Mononuclear cell (primary cell): Measurements from ENCODE around the gene DOK1. TPM values are rescaled to one million over a fixed set of nuclear protein-coding genes. Genes with fewer than 3 reads are reported as not detected.

ENCODE experiments used
- H3K27me3 ChIP-seq: 2 replicates; pipeline ENCODE4 v1.6.0; 2011; ENCODE audit warnings: low read length, control low read depth; ENCODE audit not compliant: insufficient read depth
- H3K4me1 ChIP-seq: 2 replicates; pipeline ENCODE4 v1.5.1; 2011; ENCODE audit warnings: mild to moderate bottlenecking, low read length, control low read depth; ENCODE audit not compliant: insufficient read depth
- H3K4me3 ChIP-seq: 2 replicates; pipeline ENCODE4 v1.5.1; 2011; ENCODE audit warnings: mild to moderate bottlenecking, low read length, moderate library complexity
- H3K9me3 ChIP-seq: 2 replicates; pipeline ENCODE4 v1.5.1; 2011; ENCODE audit warnings: low read depth, mild to moderate bottlenecking, control low read depth, low read length
- total RNA-seq: library from RNA; depleted of rRNA; stranded (reverse); fragments of >200 nt; gene quantifications from one replicate; pipeline ENCODE4 v1.2.3, GENCODE V29; 2012

Gene DOK1
- total RNA-seq, 1 donor = 2.9 TPM

GRCh38 chr2:74566754-74567085 lies 12.2 kb downstream of the DOK1 start:
- H3K4me1 ChIP-seq = peaks cover 45% of the 10 kb centered on the region
- H3K9me3 ChIP-seq = no peaks in the 10 kb centered on the region
- no peaks in the 10 kb centered on the region for H3K27me3 ChIP-seq
- no peak overlapping the region for H3K4me3 ChIP-seq

GRCh38 chr2:74567881-74568280 lies 13.4 kb downstream of the DOK1 start:
- Histone ChIP-seq H3K4me3 (no peak overlapping the region), H3K9me3 (no peaks in the 10 kb centered on the region), H3K4me1 (peaks cover 44% of the 10 kb centered on the region), H3K27me3 (no peaks in the 10 kb centered on the region)

GRCh38 chr2:74569686-74570085 lies 15.2 kb downstream of the DOK1 start:
- Histone ChIP-seq H3K9me3 (no peaks in the 10 kb centered on the region), H3K4me1 (peaks cover 62% of the 10 kb centered on the region), H3K4me3 (no peak overlapping the region), H3K27me3 (no peaks in the 10 kb centered on the region)

GRCh38 chr2:74571058-74571457 lies 16.5 kb downstream of the DOK1 start:
- no peak overlapping the region for H3K4me3 ChIP-seq
- H3K9me3 ChIP-seq = no peaks in the 10 kb centered on the region
- H3K4me1 ChIP-seq = peaks cover 71% of the 10 kb centered on the region
- no peaks in the 10 kb centered on the region for H3K27me3 ChIP-seq

GRCh38 chr2:74572178-74572925 lies 17.8 kb downstream of the DOK1 start:
- H3K27me3 ChIP-seq = no peaks in the 10 kb centered on the region
- no peak overlapping the region for H3K4me3 ChIP-seq
- H3K4me1 ChIP-seq = peaks cover 72% of the 10 kb centered on the region
- H3K9me3 ChIP-seq = no peaks in the 10 kb centered on the region

- Histone ChIP-seq H3K9me3 (no peaks in the 10 kb centered on the region), H3K4me3 (no peak overlapping the region), H3K27me3 (no peaks in the 10 kb centered on the region), H3K4me1 (peaks cover 75% of the 10 kb centered on the region)
Observed at GRCh38 chr2:74573747-74574562, 19.4 kb downstream of the DOK1 start.

- no peaks in the 10 kb centered on the region for H3K27me3 ChIP-seq
- H3K4me3 ChIP-seq = no peak overlapping the region
- H3K9me3 ChIP-seq = no peaks in the 10 kb centered on the region
- peaks cover 78% of the 10 kb centered on the region for H3K4me1 ChIP-seq
Observed at GRCh38 chr2:74575320-74575719, 20.8 kb downstream of the DOK1 start.

GRCh38 chr2:74576211-74576862 lies 21.8 kb downstream of the DOK1 start:
- no peak overlapping the region for H3K4me3 ChIP-seq
- no peaks in the 10 kb centered on the region for H3K9me3 ChIP-seq
- no peaks in the 10 kb centered on the region for H3K27me3 ChIP-seq
- H3K4me1 ChIP-seq = peaks cover 69% of the 10 kb centered on the region

GRCh38 chr2:74576863-74577229 lies 22.3 kb downstream of the DOK1 start:
- no peaks in the 10 kb centered on the region for H3K9me3 ChIP-seq

GRCh38 chr2:74577448-74577847 lies 22.9 kb downstream of the DOK1 start:
- no peak overlapping the region for H3K4me3 ChIP-seq
- peaks cover 62% of the 10 kb centered on the region for H3K4me1 ChIP-seq
- no peaks in the 10 kb centered on the region for H3K9me3 ChIP-seq
- H3K27me3 ChIP-seq = no peaks in the 10 kb centered on the region

More at GRCh38 chr2:74576863-74577229, 22.3 kb downstream of the DOK1 start:
- H3K27me3 ChIP-seq = no peaks in the 10 kb centered on the region
- H3K4me3 ChIP-seq = no peak overlapping the region
- peaks cover 63% of the 10 kb centered on the region for H3K4me1 ChIP-seq

- peaks cover 58% of the 10 kb centered on the region for H3K4me1 ChIP-seq
- no peak overlapping the region for H3K4me3 ChIP-seq
- no peaks in the 10 kb centered on the region for H3K27me3 ChIP-seq
- H3K9me3 ChIP-seq = no peaks in the 10 kb centered on the region
Observed at GRCh38 chr2:74578408-74578807, 23.9 kb downstream of the DOK1 start.

- no peaks in the 10 kb centered on the region for H3K27me3 ChIP-seq
Observed at GRCh38 chr2:74581463-74581862, 26.9 kb downstream of the DOK1 start.

GRCh38 chr2:74582184-74582583 lies 27.7 kb downstream of the DOK1 start:
- Histone ChIP-seq H3K9me3 (no peaks in the 10 kb centered on the region), H3K27me3 (no peaks in the 10 kb centered on the region), H3K4me3 (no peak overlapping the region), H3K4me1 (peaks cover 49% of the 10 kb centered on the region)

More at GRCh38 chr2:74581463-74581862, 26.9 kb downstream of the DOK1 start:
- H3K4me3 ChIP-seq = no peak overlapping the region
- H3K9me3 ChIP-seq = no peaks in the 10 kb centered on the region
- H3K4me1 ChIP-seq = peaks cover 55% of the 10 kb centered on the region

- Histone ChIP-seq H3K4me3 (no peak overlapping the region), H3K27me3 (no peaks in the 10 kb centered on the region), H3K4me1 (peaks cover 36% of the 10 kb centered on the region), H3K9me3 (no peaks in the 10 kb centered on the region)
Observed at GRCh38 chr2:74583504-74583903, 29.0 kb downstream of the DOK1 start.

GRCh38 chr2:74584088-74584645 lies 29.6 kb downstream of the DOK1 start:
- Histone ChIP-seq H3K4me3 (no peak overlapping the region), H3K4me1 (peaks cover 29% of the 10 kb centered on the region), H3K9me3 (no peaks in the 10 kb centered on the region), H3K27me3 (no peaks in the 10 kb centered on the region)
